Duodenal mucosa (tissue), 2 donors: ENCODE results near the gene FAM114A2.

Experiments used
- H3K27ac ChIP-seq: one replicate; pipeline ENCODE4 v1.7.0; 2013; ENCODE audit warnings: low read depth, low read length
- H3K27me3 ChIP-seq, 2 donors: one replicate each; pipeline ENCODE4 v1.7.0; 2013; ENCODE audit warnings: low read length in 2 of 2, control low read depth in 1 of 2; ENCODE audit not compliant: insufficient read depth in 2 of 2, control insufficient read depth in 1 of 2
- H3K36me3 ChIP-seq, 2 donors: one replicate each; pipeline ENCODE4 v1.7.0; 2013; ENCODE audit warnings: low read length in 2 of 2, control low read depth in 1 of 2; ENCODE audit not compliant: insufficient read depth in 2 of 2, control insufficient read depth in 1 of 2
- H3K4me1 ChIP-seq, 2 donors: one replicate each; pipeline ENCODE4 v1.7.0; 2013; ENCODE audit warnings: low read length in 2 of 2, control low read depth in 1 of 2; ENCODE audit not compliant: insufficient read depth in 2 of 2, control insufficient read depth in 1 of 2
- H3K4me3 ChIP-seq, 2 donors: one replicate each; pipeline ENCODE4 v1.7.0; 2013; ENCODE audit warnings: low read length in 2 of 2, low read depth in 1 of 2
- H3K9ac ChIP-seq, 2 donors: one replicate each; pipeline ENCODE4 v1.7.0; 2013; ENCODE audit warnings: low read length in 2 of 2, low read depth in 1 of 2
- H3K9me3 ChIP-seq, 2 donors: one replicate each; pipeline ENCODE4 v1.7.0; 2013; ENCODE audit warnings: low read length in 2 of 2, control low read depth in 1 of 2; ENCODE audit not compliant: control insufficient read depth in 1 of 2

The FAM114A2 gene

DNA sequence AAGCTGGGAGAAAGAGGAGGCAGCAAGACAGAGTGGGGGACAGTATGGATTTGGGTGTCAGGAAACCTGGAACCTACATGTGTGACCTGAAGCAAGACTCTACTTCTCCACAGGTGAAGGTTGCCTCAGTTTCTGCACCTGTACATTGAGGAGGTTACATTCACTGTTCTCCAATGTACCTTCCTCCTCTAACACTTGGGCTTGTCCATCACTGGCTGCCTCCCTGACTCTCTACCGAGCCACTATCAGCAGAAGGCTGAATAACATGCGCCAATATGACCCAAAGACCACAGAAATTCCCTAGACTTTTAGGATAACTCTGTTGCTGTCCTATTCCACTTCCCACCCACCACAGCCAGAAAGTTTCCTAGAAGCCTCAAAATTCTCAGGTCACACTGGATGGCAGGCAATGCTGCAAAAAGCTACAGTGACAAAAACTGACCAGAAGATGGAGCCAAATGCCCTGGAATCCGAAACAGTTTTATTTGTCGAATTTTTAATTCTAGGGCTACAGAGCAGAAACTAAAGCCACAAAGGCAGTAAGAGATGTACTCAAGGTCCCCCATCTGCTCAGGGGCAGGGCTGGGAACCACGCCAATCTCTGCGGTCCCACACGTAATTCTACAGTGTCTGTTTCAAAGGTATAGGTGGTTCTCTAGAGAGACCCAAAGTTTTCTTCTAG, 64.4 kb downstream of the FAM114A2 start:
- Histone ChIP-seq H3K27ac (no peak overlapping the region), H3K36me3 (no peaks in the 10 kb centered on the region), H3K9ac (no peak overlapping the region)

GRCh38 chr5:153972240-153972639, 66.5 kb downstream of the FAM114A2 start:
- Histone ChIP-seq H3K4me1 (no peaks in the 10 kb centered on the region), H3K9ac (no peak overlapping the region), H3K36me3 (no peaks in the 10 kb centered on the region), H3K27me3 (no peaks in the 10 kb centered on the region), H3K9me3 (no peaks in the 10 kb centered on the region), H3K4me3 (no peak overlapping the region), H3K27ac (no peak overlapping the region)

More for the DNA sequence above, 64.4 kb downstream of the FAM114A2 start:
- peaks cover 0 to 6% of the 10 kb centered on the region in 2 donors for H3K4me1 ChIP-seq
- H3K9me3 ChIP-seq = no peaks in the 10 kb centered on the region
- no peaks in the 10 kb centered on the region for H3K27me3 ChIP-seq
- H3K4me3 ChIP-seq = no peak overlapping the region

DNA sequence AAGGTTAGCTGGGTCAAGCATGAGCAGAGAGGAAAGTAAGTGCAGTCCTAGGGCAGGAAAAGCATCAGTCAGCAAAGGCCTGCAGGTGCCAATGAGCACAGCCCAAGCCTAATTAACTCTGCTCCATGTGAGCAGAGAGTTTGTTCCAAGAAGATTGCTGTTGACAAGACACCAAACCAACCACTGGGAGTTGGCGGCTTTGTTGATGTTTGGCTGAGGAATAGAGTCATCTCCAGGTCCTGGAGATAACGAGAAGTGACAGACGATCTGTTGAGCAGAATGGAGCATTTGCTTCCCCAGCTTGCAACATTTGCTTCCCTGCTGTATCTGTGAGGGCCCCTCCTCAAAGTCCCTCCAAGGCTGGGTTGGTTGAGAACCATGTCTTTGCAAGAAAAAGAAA, 68.2 kb downstream of the FAM114A2 start:
- Histone ChIP-seq H3K27ac (no peak overlapping the region), H3K9ac (no peak overlapping the region), H3K4me1 (no peaks in the 10 kb centered on the region)

DNA sequence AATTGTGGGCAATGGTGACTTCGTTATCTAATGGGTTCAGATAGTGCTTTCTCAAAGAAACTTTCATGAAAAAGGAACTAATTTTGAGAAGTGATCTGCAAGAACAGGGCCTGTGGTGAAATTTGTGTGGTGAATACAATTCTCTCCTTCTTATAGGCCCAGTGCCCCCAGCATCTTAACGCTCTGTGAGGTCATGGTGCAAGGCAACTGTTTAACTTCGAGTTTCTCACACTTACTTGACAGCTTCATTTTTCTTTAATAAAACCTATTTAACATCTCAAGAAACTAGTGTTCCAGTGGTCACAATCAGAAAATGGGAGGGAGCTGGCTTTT, 69.2 kb downstream of the FAM114A2 start:
- Histone ChIP-seq H3K36me3 (no peaks in the 10 kb centered on the region), H3K4me1 (peaks cover 0 to 3% of the 10 kb centered on the region in 2 donors), H3K4me3 (no peak overlapping the region), H3K9me3 (no peaks in the 10 kb centered on the region), H3K27ac (no peak overlapping the region), H3K27me3 (no peaks in the 10 kb centered on the region), H3K9ac (no peak overlapping the region)

More for the DNA sequence above, 68.2 kb downstream of the FAM114A2 start:
- no peaks in the 10 kb centered on the region for H3K36me3 ChIP-seq
- no peaks in the 10 kb centered on the region for H3K27me3 ChIP-seq
- no peaks in the 10 kb centered on the region for H3K9me3 ChIP-seq
- H3K4me3 ChIP-seq = no peak overlapping the region

- H3K36me3 ChIP-seq = no peaks in the 10 kb centered on the region
- H3K9me3 ChIP-seq = no peaks in the 10 kb centered on the region
- no peak overlapping the region for H3K27ac ChIP-seq
- no peak overlapping the region for H3K9ac ChIP-seq
- no peak overlapping the region for H3K4me3 ChIP-seq
- peaks cover 0 to 3% of the 10 kb centered on the region in 2 donors for H3K4me1 ChIP-seq
- H3K27me3 ChIP-seq = no peaks in the 10 kb centered on the region
Observed at GRCh38 chr5:153968761-153969562, 69.7 kb downstream of the FAM114A2 start.

DNA sequence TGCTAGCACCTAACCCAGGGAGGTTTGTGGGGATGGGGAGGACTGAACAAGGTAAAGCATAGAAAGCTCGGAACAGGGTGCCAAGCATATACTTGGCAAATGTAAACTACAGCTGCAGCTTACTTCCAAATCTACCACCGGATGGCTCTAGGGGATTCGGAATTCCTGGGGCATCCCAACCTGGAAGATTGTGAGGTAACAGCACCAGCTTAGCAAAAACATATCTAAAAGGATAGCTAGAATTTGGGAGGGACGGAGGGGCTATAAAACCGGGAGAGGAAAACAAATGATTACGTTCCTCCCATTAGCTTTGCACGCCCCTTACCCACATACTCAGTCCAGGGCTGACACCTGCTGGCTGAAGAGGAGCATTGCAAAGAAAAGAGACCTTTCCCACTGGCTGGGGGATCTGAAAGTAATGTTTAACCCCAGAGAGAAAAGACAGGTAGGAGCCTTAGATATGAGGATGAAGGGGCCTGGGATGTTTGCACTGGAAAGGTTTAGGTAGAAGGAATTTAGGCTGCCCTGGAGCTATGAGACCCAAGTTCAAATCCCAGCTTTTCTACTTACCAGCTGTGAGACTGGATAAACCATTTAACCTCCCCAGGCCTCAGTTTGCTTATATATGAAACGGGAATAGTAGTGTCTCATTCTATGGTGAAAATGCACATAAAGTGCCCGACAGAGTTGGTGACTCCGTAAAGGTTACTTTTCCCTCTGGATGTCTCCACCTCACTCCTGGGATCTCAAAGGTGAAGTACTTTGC, 73.6 kb downstream of the FAM114A2 start:
- Histone ChIP-seq H3K9me3 (no peaks in the 10 kb centered on the region), H3K4me3 (no peak overlapping the region), H3K27ac (no peak overlapping the region), H3K36me3 (no peaks in the 10 kb centered on the region), H3K9ac (no peak overlapping the region), H3K27me3 (no peaks in the 10 kb centered on the region), H3K4me1 (peaks cover 0 to 3% of the 10 kb centered on the region in 2 donors)

GRCh38 chr5:153964191-153964879, 74.4 kb downstream of the FAM114A2 start:
- H3K4me3 ChIP-seq = no peak overlapping the region
- no peak overlapping the region for H3K9ac ChIP-seq
- no peaks in the 10 kb centered on the region for H3K27me3 ChIP-seq

DNA sequence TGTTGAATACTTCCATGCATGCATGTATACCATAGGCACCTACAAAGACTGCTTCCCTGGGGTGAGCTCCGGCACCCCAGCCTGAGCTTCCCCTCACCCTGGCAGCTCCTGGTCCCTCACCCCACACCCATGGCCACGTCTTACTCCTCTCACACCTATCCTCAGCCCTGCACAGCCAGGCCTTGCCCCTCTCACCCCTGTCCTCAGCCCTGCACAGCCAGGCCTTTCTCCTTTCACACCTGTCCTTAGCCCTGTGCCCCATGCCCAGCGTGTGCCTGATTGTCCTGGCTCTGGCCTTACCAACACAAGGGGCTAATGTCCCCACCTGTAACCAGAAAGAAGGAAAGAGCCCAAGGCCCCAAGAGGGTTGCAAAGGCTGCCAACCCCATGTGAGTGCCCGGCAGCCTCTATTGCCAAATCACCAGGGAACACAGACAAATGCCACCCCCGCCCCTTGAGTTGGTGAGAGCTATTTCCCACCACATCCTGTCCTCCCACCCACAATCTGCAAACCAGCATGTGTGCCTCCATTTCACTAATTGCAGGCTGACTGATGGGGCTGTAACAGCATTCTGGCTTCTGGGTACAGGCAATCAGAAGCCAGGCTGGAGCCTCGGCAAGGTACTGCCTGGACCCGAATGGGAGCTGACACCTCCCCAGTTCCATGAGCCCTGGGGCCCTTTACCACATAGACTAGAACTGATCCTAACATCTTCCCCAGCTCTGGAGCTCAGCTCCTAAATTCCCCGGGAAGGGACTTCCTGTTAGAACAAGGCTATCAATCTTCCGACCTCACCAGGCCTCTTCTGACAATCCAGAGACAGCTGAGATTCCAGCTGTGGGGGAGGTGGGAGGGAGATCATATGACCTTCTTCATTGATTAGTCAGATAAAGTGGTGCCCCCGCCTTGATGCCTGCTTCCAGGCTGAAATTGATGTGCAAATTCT, 78.2 kb downstream of the FAM114A2 start:
- Histone ChIP-seq H3K36me3 (no peaks in the 10 kb centered on the region), H3K27ac (no peak overlapping the region), H3K9me3 (no peaks in the 10 kb centered on the region), H3K27me3 (peaks cover 2 to 3% of the 10 kb centered on the region in 2 donors), H3K4me1 (peaks cover 0 to 3% of the 10 kb centered on the region in 2 donors), H3K4me3 (no peak overlapping the region), H3K9ac (no peak overlapping the region)

More at GRCh38 chr5:153964191-153964879, 74.4 kb downstream of the FAM114A2 start:
- Histone ChIP-seq H3K9me3 (no peaks in the 10 kb centered on the region), H3K4me1 (peaks cover 0 to 3% of the 10 kb centered on the region in 2 donors), H3K36me3 (no peaks in the 10 kb centered on the region), H3K27ac (no peak overlapping the region)
